HG03025 (cell line): ENCODE data around the gene PBX1.

Experiments used
- ATAC-seq: cut with Tn5 transposase; IDR thresholded peaks from one replicate; pipeline ENCODE4 v1.9.1; 2021; ENCODE audit warnings: mild to moderate bottlenecking, moderate library complexity; ENCODE audit not compliant: unreplicated experiment, low FRiP score

PBX1 gene

DNA sequence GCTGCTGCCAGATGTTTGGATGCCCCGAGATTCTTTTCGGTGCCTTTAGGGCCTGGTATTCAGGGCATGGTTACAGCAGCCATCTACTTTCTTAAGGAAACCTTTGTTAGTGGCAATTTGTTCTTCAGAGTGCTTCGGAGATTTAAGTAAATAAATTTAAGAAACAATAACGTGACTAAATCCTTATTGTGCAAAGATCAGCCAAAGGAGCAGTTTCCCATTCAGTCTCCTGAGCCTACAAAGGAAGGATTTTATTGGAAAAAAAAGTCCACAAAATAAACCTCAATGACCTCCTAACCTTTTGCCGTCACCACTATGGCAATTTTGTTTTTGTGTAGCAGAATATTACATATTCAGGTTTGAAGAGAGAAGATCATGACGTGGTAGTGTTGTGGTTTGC is 231.1 kb downstream of the PBX1 start:
- no peak for ATAC-seq

DNA sequence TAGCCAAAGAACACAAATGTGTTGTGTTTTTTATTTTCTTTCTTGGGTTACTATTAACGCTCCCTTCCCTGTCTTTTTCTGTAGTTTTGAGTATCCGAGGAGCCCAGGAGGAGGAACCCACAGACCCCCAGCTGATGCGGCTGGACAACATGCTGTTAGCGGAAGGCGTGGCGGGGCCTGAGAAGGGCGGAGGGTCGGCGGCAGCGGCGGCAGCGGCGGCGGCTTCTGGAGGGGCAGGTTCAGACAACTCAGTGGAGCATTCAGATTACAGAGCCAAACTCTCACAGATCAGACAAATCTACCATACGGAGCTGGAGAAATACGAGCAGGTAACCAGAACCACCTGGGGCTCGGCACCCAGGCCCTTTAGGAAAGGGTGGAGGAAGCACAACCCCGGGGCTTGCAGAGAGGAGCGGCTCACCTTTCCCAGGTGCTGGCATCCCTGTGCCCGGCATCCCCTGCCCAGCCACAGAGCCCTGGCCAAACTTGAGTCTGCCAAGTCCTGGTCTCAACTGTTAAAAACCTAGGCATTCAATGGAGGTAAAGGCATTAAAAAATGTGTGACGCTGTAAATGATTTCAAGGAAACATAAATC is 233.5 kb downstream of the PBX1 start:
- ATAC-seq: no peak

DNA sequence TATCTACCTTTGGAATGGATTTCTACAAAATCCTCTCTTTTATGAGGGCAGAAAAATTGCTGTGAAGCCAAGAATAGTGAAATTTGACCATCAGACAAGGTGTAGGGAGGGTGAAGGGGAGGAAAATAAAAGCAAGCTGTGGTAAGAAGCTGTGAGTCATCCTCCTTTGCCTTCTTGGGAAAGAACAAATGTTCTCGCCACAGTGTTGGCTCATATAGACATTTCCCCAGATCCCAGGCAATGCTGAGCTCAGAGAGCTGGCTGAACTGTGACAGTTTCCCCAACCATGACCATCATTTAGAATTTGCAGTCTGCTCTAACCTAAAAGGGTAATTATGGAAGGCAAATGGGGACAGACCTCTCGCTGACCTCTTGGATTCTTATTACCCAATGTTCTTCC is 235.4 kb downstream of the PBX1 start:
- no peak for ATAC-seq

DNA sequence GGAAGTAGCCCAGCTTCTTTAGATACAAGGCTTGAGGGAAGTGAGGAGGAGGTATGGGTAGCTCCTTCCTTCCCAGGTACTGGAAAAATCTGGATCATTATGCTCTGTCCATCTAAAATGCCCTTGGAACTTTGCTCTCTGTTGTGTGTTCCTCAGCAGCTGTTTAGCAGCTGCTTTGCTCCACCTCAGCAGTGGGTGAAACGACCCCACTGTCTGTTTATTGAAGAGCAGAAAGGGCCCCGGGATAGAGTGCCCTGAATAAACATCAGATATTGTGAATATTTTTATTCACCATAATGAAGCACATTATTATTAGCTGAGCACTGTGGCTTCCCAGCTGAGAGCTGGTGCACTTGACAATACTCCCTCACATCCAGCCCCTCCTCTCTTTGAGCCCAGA is 237.9 kb downstream of the PBX1 start:
- no peak for ATAC-seq

DNA sequence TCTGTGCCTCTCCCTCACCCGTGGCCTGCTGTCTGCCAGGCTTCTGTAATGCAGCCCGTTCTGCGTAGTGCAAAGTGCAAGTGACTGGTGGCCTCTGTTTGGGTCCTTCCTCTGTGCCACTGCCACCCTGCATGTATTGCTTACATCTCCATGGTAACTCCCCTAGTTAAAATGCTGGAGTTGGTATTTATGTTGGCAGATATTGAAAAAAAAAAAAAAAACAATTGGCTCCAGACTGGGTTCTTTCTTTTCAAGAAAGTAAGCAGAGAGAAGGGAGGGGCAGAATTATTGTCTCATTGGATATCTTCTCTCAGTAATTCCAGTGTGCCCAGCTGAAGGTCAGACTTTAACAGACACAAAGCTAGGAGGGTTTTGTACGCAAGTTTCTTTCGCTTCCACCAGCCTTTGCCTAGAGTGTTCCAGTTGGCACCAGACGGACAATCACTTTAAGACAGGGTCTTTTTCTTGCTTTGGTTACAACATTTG is 242.3 kb downstream of the PBX1 start:
- no peak for ATAC-seq

DNA sequence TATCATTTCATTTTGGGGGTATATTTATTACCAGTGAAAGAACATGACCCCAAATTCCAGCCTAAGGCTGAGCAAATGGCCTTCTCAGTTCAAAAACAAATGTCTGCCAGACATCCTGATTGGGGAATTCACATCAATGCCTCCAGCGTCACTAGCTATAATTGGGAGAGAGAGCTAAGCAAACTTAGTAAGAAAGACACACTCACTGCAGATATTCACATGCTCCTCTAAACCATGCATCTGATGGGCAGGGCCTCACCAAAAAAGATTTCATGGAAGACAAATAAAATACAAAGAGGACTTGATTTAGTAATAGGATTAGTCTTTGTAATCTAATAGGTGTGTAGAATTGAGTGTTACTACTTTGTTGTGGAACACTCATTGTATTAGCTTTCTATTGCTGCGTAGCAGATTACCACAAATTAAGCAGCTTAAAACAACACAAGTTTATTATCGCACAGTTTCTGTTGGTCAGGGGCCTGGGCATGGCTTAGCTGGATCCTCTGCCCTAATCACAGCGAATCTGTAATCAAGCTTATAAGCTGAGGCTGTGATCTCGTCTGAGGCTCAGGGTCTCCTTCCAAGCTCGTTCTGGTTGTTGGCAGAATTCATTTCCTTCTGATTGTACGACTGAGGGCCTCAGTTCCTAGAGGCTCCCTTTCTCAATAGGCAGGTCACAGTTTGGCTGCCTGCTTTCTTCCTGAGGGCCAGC is 243.0 kb downstream of the PBX1 start:
- no peak for ATAC-seq

GRCh38 chr1:164802529-164803282 is 243.7 kb downstream of the PBX1 start:
- ATAC-seq: no peak

DNA sequence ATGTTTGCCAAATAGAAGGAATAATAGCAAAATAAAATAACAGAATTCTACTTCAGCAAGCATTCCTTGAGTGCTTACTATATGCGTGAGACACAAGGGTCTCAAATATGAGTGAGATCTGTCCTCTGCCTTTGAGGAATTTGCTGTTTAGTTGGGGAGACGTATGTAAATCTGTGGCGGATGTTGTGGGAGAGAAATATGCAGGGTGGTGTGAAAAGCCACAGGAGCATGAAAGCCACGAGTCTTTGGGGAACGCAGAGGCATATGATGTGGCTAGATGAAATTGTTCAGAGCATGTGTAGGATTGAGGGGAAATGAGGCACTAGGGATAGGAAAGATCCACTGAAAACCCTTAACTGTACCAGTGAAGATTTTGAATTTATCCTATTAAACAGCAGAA is 244.4 kb downstream of the PBX1 start:
- ATAC-seq: no peak

- ATAC-seq: no peak
These were observed 245.4 kb downstream of the PBX1 start for GRCh38 chr1:164804366-164804765.

DNA sequence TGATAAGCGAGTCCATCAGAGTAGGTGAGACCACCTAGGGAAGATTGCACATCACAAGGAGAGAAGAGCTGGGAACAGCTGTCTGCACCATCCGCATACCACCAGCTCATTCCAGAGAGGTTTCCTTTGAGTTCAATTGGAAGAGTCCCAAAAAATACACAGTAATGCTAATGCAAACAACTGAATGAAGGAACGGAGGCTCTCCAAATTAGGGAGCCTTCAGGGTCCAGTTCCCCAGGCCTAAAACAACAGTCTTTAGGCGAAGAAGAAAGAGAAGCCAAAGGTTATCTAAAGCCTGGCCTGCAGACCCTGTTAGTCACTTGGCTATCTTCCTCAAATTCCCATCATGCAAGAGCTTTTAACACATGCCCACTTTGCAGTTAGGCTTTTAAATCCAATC is 246.4 kb downstream of the PBX1 start:
- ATAC-seq: no peak

GRCh38 chr1:164806531-164806930 is 247.5 kb downstream of the PBX1 start:
- ATAC-seq: no peak

DNA sequence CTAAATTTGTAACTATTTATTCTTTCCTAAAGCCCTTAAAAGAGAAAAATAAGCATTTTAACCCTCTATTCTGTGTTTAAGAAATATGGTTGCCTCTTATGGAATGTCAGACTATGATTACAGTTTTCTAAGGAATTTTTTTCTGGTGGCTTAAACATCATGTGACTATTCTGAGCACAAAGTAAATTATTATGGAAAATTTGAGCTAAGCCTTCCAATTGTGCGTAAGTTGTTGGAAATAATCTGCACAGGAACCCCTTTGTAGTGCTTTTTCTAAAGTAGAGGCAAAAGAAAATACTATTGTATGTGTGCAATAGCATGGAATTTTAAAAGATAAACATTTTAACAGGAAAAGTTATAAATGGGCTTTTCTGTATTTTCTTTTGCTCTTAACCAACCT is 254.8 kb downstream of the PBX1 start:
- no peak for ATAC-seq

GRCh38 chr1:164821648-164822047 is 262.7 kb downstream of the PBX1 start:
- no peak for ATAC-seq

DNA sequence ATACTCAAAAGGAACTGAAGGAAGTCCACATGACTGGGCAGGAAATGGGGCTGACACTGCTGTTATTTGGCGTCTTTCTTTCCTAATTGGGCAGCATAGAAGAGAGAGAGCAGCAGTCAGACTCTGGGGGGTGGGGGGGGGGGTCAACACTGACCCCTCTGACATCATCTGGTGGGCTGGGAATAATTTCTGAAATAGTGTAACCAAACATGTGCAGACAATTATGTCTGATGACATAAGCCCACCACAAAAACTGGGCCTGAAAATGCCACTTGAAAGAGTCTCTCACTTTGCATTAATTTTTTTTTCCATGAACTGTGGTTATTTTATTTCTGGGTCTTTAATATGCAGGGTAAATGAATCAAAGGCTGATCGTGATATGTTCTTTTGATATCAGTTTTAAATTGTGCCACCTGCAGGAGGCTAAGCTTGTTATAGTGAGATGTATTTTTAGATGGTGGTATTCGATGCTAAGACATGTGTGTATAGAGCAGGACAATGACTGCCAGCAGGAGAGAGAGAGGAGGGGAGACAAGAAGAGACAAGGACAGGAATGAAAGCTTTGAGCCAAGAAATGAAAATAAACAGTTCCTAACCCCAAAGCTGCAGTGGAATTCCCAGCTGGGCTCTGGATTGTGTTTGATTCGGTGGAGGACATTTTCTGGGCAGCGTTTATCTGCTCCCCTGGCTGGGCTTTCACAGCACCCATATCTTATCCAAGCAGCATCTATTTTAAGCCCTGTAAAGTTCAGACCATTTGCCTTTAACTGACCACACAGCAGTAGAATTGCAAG is 264.7 kb downstream of the PBX1 start:
- no peak for ATAC-seq

GRCh38 chr1:164824542-164824941 is 265.6 kb downstream of the PBX1 start:
- no peak for ATAC-seq

DNA sequence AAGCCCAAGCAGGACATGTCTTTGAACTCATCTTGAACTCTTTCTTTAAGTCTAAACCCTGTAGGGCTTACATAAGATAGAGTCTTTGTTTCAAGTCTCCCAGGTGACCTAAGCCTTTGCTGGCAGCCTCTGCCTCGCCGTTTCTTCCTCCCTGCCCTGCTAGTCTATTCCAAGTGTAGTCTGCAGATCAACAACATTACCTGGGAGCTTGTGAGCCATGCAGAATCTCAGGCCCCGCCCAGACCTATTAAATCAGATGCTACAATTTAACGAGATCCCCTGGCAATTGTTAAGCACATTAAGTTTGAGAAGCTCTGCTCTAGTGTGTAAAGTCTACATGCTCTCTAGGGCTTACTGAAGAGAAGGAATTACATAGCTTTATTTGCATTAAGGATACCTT is 271.6 kb downstream of the PBX1 start:
- ATAC-seq: no peak

- ATAC-seq: no peak
These were observed 275.7 kb downstream of the PBX1 start for GRCh38 chr1:164834641-164835040.

- ATAC-seq: no peak
These were observed 277.6 kb downstream of the PBX1 start for GRCh38 chr1:164836614-164837018.

DNA sequence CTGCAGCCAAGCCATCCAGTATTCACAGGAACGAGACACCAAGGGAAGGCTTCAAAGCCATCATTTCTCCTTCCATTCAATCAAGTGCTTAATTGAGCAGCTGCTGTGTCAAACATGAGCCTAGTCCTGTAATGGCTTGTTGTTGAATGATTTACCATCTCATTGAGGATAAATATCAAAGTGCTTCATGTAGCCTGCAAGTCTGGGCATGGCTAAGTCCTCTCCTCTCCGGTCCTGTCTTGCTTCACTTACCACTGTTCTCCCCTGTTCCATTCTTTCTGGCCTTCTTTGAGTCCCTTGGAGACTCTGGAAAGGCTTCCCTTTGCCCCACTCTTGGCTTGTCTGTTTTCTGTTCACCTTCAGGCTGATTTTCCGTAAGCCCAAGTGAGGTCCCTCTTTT is 279.8 kb downstream of the PBX1 start:
- no peak for ATAC-seq

GRCh38 chr1:164840936-164841335 is 282.0 kb downstream of the PBX1 start:
- no peak for ATAC-seq
